Smooth muscle cell (in vitro differentiated cells): ENCODE data around the gene BRCA1. TPM values are rescaled to one million over a fixed set of nuclear protein-coding genes. Genes with fewer than 3 reads are reported as not detected.
"Not testable (repeated sequence)": the region's sequence is repeated elsewhere in the genome, so short reads cannot be mapped to it uniquely, and the experiment has no call there.

Source experiments
- DNase-seq: peaks from one replicate; lab custom pipeline; 2025; ENCODE audit not compliant: unreplicated experiment; lab: John Stamatoyannopoulos, UW
- H2AFZ ChIP-seq: fragments of 200-600 bp; sonication (generic); 2 replicates; pipeline ENCODE4 v1.6.0; 2016; ENCODE audit warnings: antibody characterized with exemption, low read depth, mild to moderate bottlenecking
- H3F3A ChIP-seq: fragments of 200-600 bp; sonication (generic); 2 replicates; pipeline ENCODE4 v1.6.0; 2017; ENCODE audit warnings: antibody characterized with exemption, low read depth
- H3K27ac ChIP-seq: fragments of 200-600 bp; sonication (generic); 2 replicates; pipeline ENCODE4 v1.5.1; 2016; ENCODE audit warnings: low read depth, mild to moderate bottlenecking
- H3K27me3 ChIP-seq: fragments of 200-600 bp; sonication (generic); 2 replicates; pipeline ENCODE4 v1.6.1; 2016; ENCODE audit warnings: low read depth, mild to moderate bottlenecking
- H3K36me3 ChIP-seq: fragments of 200-600 bp; sonication (generic); 2 replicates; pipeline ENCODE4 v1.5.1; 2016; ENCODE audit warnings: low read depth
- H3K4me1 ChIP-seq: fragments of 200-600 bp; sonication (generic); 2 replicates; pipeline ENCODE4 v1.5.1; 2016; ENCODE audit warnings: low read depth
- H3K4me2 ChIP-seq: fragments of 200-600 bp; sonication (generic); 2 replicates; pipeline ENCODE4 v1.6.0; 2016; ENCODE audit warnings: mild to moderate bottlenecking
- H3K4me3 ChIP-seq: fragments of 200-600 bp; sonication (generic); 2 replicates; pipeline ENCODE4 v1.5.1; 2016; ENCODE audit warnings: mild to moderate bottlenecking
- H3K79me2 ChIP-seq: fragments of 200-600 bp; sonication (generic); 2 replicates; pipeline ENCODE4 v1.6.0; 2016; ENCODE audit warnings: low read depth, mild to moderate bottlenecking
- H3K9ac ChIP-seq: fragments of 200-600 bp; sonication (generic); 2 replicates; pipeline ENCODE4 v1.6.0; 2016; ENCODE audit warnings: low read depth
- H3K9me3 ChIP-seq: fragments of 200-600 bp; sonication (generic); replicated peaks from 2 replicates; pipeline ENCODE4 v1.5.1; 2016; ENCODE audit warnings: low read depth
- H4K20me1 ChIP-seq: fragments of 200-600 bp; sonication (generic); 2 replicates; pipeline ENCODE4 v1.6.0; 2016; ENCODE audit warnings: low read depth
- WGBS: methylation state at CpG from one replicate; pipeline ENCODE4 v1.1.7; 2016; ENCODE audit warnings: low lambda C conversion rate; 5-methylcytosine and 5-hydroxymethylcytosine counted together
- polyA plus RNA-seq: library from polyadenylated mRNA; unstranded; fragments of >200 nt; fragmentation: Nextera tagmentation; extraction: Ambion mirVana; gene quantifications from 2 replicates; pipeline ENCODE4 v1.2.1, GENCODE V29; 2016
- total RNA-seq: library from RNA; depleted of rRNA; stranded (reverse); fragments of >200 nt; gene quantifications from 2 replicates; pipeline ENCODE4 v1.2.3, GENCODE V29; 2014
- TF ChIP-seq, protein P1 (sequence below): fragments of 200-600 bp; sonication (generic); IDR thresholded peaks from 2 replicates; pipeline ENCODE4 v1.5.1; 2017; ENCODE audit warnings: borderline replicate concordance, mild to moderate bottlenecking, antibody characterized with exemption; ENCODE audit not compliant: insufficient read depth, poor library complexity, severe bottlenecking

Gene BRCA1
- total and polyA plus RNA-seq, 2 experiments from 2014 or later = 5.4 to 22.7 TPM

DNA sequence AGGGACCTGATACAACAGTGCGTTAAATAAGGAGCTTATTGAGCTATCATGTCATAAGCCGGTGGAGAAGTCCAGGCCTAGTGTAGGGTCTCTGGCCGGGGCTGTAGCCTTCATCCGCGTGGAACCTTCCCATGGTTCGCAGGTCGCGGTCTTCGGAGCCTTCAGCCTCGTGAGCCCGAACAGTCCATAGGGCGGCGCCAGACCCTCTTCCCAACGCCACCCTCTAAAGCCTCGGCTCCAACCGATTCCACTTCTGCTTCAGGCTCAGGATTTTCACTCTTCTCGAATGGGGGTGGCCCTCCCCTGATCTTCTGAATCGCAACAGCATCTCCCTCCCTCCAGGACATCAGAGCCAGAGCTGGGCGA, 10.3 kb upstream of the BRCA1 start:
- no peak for DNase-seq
- Histone ChIP-seq H3K27ac (no peak overlapping the region), H4K20me1 (no peaks in the 10 kb centered on the region), H3K27me3 (no peaks in the 10 kb centered on the region), H3K4me1 (no peaks in the 10 kb centered on the region), H3K4me3 (no peak overlapping the region), H3F3A (no peaks in the 10 kb centered on the region), H3K9ac (no peak overlapping the region), H2AFZ (no peak overlapping the region), H3K36me3 (no peaks in the 10 kb centered on the region), H3K4me2 (no peak overlapping the region), H3K9me3 (no peaks in the 10 kb centered on the region), H3K79me2 (no peaks in the 10 kb centered on the region)
- TF ChIP-seq, protein P1, sequence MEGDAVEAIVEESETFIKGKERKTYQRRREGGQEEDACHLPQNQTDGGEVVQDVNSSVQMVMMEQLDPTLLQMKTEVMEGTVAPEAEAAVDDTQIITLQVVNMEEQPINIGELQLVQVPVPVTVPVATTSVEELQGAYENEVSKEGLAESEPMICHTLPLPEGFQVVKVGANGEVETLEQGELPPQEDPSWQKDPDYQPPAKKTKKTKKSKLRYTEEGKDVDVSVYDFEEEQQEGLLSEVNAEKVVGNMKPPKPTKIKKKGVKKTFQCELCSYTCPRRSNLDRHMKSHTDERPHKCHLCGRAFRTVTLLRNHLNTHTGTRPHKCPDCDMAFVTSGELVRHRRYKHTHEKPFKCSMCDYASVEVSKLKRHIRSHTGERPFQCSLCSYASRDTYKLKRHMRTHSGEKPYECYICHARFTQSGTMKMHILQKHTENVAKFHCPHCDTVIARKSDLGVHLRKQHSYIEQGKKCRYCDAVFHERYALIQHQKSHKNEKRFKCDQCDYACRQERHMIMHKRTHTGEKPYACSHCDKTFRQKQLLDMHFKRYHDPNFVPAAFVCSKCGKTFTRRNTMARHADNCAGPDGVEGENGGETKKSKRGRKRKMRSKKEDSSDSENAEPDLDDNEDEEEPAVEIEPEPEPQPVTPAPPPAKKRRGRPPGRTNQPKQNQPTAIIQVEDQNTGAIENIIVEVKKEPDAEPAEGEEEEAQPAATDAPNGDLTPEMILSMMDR = no peak
- 95% methylated on average over 19 of the region's 19 CpGs for WGBS

DNA sequence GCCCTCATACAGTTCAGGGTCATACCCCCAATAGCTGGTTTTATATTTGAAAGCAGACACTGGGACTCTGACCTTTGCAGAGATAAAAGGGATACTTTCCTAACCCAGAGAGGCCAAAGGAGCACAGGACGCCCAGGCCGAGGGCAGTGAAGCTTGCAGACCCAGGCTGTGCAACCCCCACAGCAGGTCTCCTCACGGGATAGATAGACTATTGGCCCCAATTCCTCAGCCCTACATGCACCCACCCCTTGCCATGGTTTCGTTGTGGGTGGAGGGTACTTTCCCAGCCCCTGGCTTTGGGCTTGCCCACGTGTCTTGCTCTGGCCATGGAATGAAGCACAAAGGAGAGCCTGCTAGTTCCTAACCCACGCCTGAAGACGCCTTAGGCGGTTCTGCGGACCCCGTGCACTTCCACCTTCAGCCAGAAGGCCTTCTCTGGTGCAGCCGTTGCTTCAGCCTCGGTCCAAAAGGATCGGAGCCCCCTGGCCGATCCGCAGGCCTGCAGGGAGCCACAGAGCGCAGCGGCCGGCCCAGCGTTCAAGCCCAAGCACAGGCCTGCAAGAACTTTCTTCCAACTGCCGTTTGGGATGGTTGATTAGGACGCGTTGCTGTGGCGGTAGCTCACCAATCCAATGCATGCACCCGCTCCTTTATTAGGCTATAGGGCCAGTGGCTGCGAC, 9.8 kb upstream of the BRCA1 start:
- Histone ChIP-seq H3K4me2 (no peak overlapping the region), H2AFZ (no peak overlapping the region), H3K9me3 (no peaks in the 10 kb centered on the region), H3K36me3 (no peaks in the 10 kb centered on the region), H3K9ac (no peak overlapping the region), H4K20me1 (no peaks in the 10 kb centered on the region), H3K79me2 (no peaks in the 10 kb centered on the region), H3K27me3 (no peaks in the 10 kb centered on the region), H3K4me3 (no peak overlapping the region), H3F3A (no peaks in the 10 kb centered on the region), H3K4me1 (no peaks in the 10 kb centered on the region), H3K27ac (no peak overlapping the region)
- TF ChIP-seq, protein P1 = no peak
- 97% methylated on average over 25 of the region's 25 CpGs for WGBS
- DNase-seq = no peak

DNA sequence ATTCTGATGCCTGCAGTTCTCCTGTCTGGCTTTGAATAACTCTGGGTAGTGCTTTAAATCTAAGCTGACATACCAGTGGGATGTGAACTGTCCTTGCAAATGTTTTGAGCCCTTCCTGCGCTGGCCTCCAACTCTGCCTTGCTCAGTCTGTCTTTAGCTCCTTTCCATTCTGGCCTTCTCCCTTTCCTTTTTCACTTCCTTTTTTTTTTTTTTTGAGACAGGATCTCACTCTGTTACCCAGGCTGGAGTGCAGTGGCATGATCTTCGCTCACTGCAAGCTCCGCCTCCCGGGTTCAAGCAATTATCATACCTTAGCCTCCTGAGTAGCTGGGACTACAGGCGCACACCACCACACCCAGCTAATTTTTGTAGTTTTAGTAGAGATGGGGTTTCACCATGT, 8.3 kb upstream of the BRCA1 start:
- H3K9me3 ChIP-seq, H3F3A ChIP-seq, H3K4me2 ChIP-seq, DNase-seq, H2AFZ ChIP-seq, H3K4me1 ChIP-seq, H4K20me1 ChIP-seq, H3K9ac ChIP-seq, H3K27me3 ChIP-seq, H3K79me2 ChIP-seq, H3K27ac ChIP-seq, H3K36me3 ChIP-seq, H3K4me3 ChIP-seq: not testable (repeated sequence)
- 100% methylated on average over 5 of the region's 5 CpGs for WGBS

DNA sequence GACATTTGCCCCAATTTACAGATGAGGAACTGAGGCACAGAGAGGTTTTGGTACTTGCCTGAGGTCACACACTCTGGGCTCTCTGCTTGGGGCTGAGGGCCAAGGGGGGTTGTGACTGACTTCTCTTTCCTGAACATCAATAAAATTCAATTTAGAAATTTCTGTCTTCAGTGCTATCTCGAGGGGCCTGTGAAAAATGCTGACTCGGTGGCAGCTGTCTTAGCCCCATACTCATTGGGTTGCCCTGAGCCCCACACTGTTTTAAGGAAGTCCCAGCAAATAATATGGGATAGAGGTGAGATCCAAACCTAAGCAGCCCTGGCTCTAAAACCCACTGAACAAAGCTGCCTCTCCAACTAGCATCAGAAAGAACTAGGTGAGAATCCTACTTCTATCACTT, 7.0 kb upstream of the BRCA1 start:
- Histone ChIP-seq H3K27ac (no peak overlapping the region), H3K36me3 (no peaks in the 10 kb centered on the region), H3K27me3 (no peaks in the 10 kb centered on the region), H2AFZ (no peak overlapping the region), H3K9me3 (no peaks in the 10 kb centered on the region), H4K20me1 (no peaks in the 10 kb centered on the region), H3K4me2 (no peak overlapping the region), H3K4me1 (no peaks in the 10 kb centered on the region), H3K9ac (no peak overlapping the region), H3K4me3 (no peak overlapping the region), H3K79me2 (peaks cover 6% of the 10 kb centered on the region), H3F3A (no peaks in the 10 kb centered on the region)
- DNase-seq = no peak
- 96% methylated on average over 2 of the region's 2 CpGs for WGBS
- TF ChIP-seq, protein P1 = no peak
